ENCODE measurements around the gene MYLK2.

Gene MYLK2

DNA sequence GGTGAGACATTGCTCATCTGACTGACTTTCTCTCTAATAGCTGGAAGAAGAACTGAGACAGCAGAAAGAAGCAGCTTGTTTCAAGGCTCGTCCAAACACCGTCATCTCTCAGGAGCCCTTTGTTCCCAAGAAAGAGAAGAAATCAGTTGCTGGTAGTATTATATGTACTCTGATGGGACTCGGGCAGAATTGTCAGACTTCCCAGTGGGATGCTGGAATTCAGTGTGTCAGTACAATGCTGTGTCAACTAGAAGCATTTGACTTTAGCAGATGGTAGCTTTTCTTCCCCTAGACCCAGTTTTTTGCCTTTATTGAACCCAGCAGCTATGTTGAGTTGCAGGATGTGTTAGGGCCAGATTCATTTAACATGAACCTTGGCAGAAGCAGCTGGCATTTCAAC is 21.8 kb upstream of the MYLK2 start:
- Histone ChIP-seq H3K27ac (ENCODE audit: low read depth, low read length) (no peak overlapping the region), H3K9me3 (ENCODE audit: control insufficient read depth in 5 of 5, low read length in 5 of 5) (no peaks in the 10 kb centered on the region), H3K36me3 (ENCODE audit: control insufficient read depth in 5 of 5, insufficient read depth in 5 of 5, low read length in 5 of 5) (no peaks in the 10 kb centered on the region), H3K4me3 (ENCODE audit: low read depth in 1 of 5, low read length in 5 of 5) (no peak overlapping the region), H3K9ac (ENCODE audit: low read length in 5 of 5) (no peak overlapping the region), H3K4me1 (ENCODE audit: control insufficient read depth in 5 of 5, insufficient read depth in 5 of 5, low read length in 5 of 5) (no peaks in the 10 kb centered on the region), H3K27me3 (ENCODE audit: control insufficient read depth in 5 of 5, insufficient read depth in 4 of 5, low read length in 5 of 5) (no peaks in the 10 kb centered on the region)

DNA sequence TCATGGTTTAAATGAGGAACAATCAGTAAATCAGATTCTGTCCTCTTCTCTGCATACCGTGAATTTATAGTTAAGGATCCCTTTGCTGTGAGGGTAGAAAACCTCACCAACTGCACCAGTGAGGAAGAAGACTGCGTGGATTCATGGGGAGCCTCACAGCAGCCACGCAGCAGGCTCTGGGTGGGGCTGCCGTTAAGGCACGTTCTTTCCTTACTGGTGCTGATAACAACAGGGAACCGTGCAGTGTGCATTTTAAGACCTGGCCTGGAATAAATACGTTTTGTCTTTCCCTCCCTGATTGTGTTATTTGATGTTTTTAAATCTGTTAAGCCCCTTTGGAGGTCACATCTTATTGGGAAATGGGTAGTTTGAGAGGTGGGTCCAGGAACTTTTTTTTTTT is 17.6 kb upstream of the MYLK2 start:
- H3K4me1 ChIP-seq (ENCODE audit: control insufficient read depth in 5 of 5, insufficient read depth in 5 of 5, low read length in 5 of 5): peaks cover 0 to 3% (median 0%) of the 10 kb centered on the region in 5 donors
- H3K27me3 ChIP-seq (ENCODE audit: control insufficient read depth in 5 of 5, insufficient read depth in 4 of 5, low read length in 5 of 5): no peaks in the 10 kb centered on the region
- no peak overlapping the region for H3K9ac ChIP-seq (ENCODE audit: low read length in 5 of 5)
- H3K4me3 ChIP-seq (ENCODE audit: low read depth in 1 of 5, low read length in 5 of 5): no peak overlapping the region
- H3K9me3 ChIP-seq (ENCODE audit: control insufficient read depth in 5 of 5, low read length in 5 of 5): no peaks in the 10 kb centered on the region
- no peak overlapping the region for H3K27ac ChIP-seq (ENCODE audit: low read depth, low read length)
- no peaks in the 10 kb centered on the region for H3K36me3 ChIP-seq (ENCODE audit: control insufficient read depth in 5 of 5, insufficient read depth in 5 of 5, low read length in 5 of 5)

DNA sequence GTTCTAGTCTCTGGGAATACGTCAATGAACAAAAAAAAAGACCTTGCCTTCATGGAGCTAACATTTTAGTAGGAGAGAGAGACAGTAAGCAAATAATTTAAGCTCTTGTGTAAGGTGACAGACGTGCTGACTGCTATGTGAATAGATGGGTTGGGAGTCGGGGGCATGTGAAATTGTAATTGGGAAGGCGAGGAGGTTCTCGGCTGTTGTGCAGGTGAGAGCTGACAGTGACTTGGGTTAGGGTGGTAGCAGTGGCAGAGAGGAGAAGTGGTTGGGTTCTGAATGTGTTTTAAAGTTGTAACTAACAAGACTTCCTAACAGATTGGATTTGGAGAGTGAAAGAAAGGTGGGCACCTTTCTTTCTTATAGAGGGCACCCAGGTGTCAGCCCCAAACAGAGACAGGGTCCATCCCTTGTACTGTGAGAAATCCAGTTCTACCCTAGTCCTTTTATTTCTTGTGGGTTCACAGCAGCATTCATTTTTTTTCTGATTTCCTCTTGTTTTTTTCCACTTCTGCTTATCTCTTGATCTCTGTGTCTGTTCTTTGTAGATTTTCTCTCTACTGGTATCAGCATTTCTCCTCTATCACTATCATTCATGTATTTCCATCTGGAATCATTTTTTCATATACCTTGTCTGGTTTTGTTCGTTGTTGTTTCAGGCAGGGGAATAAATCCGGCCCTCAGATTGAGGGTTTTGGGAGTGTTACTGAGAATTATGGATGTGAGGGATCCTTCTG is 15.4 kb upstream of the MYLK2 start:
- Histone ChIP-seq H3K27me3 (ENCODE audit: control insufficient read depth in 5 of 5, insufficient read depth in 4 of 5, low read length in 5 of 5) (no peaks in the 10 kb centered on the region), H3K9ac (ENCODE audit: low read length in 5 of 5) (no peak overlapping the region), H3K9me3 (ENCODE audit: control insufficient read depth in 5 of 5, low read length in 5 of 5) (no peaks in the 10 kb centered on the region), H3K27ac (ENCODE audit: low read depth, low read length) (no peak overlapping the region), H3K4me1 (ENCODE audit: control insufficient read depth in 5 of 5, insufficient read depth in 5 of 5, low read length in 5 of 5) (peaks cover 0 to 9% (median 0%) of the 10 kb centered on the region in 5 donors), H3K36me3 (ENCODE audit: control insufficient read depth in 5 of 5, insufficient read depth in 5 of 5, low read length in 5 of 5) (no peaks in the 10 kb centered on the region), H3K4me3 (ENCODE audit: low read depth in 1 of 5, low read length in 5 of 5) (no peak overlapping the region)

DNA sequence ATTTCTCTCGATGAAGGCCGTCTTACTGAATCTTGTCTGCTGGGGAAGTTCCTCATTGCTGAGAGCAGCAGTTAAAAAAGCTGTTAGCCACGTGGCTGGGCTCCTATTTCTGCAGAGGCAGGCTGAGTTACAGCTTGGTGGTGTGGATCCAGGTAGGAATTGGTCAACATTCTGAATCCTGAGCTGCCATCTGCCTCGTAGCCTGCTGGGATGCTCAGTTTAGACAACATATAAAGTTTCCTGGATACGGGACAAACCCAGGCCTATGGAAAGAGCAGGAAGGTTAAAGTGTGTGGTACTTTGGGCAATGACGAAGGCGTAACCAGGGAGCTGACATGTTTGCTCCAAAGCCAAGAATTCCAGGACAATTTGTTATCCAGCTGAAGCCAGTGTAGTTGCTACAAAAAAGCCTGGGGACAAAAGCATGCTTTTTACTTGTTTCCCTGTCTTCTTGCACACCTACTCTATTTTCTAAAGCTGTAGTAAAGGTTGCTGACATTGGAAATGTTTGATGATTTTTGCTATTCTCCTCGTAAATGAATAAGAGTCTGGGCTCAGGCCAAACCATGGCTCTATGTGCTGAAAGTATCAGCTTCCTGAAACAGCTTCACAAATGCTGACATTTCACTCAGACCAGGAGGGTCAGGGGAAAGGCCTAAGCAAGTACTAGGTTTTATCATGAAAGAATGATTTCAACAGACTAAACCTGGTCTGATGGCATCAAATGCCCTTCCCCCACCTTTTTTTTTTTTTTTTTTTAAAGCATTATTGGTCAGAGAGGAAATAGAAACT is 12.4 kb upstream of the MYLK2 start:
- Histone ChIP-seq H3K9me3 (ENCODE audit: control insufficient read depth in 5 of 5, low read length in 5 of 5) (no peaks in the 10 kb centered on the region), H3K27ac (ENCODE audit: low read depth, low read length) (no peak overlapping the region), H3K27me3 (ENCODE audit: control insufficient read depth in 5 of 5, insufficient read depth in 4 of 5, low read length in 5 of 5) (peaks cover 0 to 3% (median 0%) of the 10 kb centered on the region in 5 donors), H3K4me1 (ENCODE audit: control insufficient read depth in 5 of 5, insufficient read depth in 5 of 5, low read length in 5 of 5) (peaks cover 0 to 9% (median 0%) of the 10 kb centered on the region in 5 donors), H3K36me3 (ENCODE audit: control insufficient read depth in 5 of 5, insufficient read depth in 5 of 5, low read length in 5 of 5) (no peaks in the 10 kb centered on the region), H3K9ac (ENCODE audit: low read length in 5 of 5) (no peak overlapping the region), H3K4me3 (ENCODE audit: low read depth in 1 of 5, low read length in 5 of 5) (no peak overlapping the region)

DNA sequence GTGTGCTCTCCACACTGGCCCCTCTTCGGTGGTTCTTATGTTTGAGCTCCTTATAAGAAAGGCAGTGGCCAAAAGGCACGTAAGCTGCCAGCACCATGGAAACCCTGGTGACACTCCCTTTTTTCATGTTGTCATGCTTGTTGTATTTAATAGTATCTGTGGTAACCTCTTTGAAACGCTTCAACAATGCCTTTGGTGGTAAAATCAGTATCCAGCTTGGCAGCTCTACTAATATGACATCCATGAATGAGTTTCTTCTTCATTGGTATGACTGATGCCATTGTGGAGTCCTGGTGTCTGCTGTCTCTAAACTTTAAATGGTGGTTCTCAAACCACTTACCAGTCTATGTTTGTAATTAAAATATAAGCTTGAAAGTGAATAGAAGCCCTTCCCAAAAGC is 10.7 kb upstream of the MYLK2 start:
- no peak overlapping the region for H3K27ac ChIP-seq (ENCODE audit: low read depth, low read length)
- peaks cover 0 to 3% (median 0%) of the 10 kb centered on the region in 5 donors for H3K27me3 ChIP-seq (ENCODE audit: control insufficient read depth in 5 of 5, insufficient read depth in 4 of 5, low read length in 5 of 5)
- no peak overlapping the region for H3K4me3 ChIP-seq (ENCODE audit: low read depth in 1 of 5, low read length in 5 of 5)
- peaks cover 0 to 9% (median 0%) of the 10 kb centered on the region in 5 donors for H3K4me1 ChIP-seq (ENCODE audit: control insufficient read depth in 5 of 5, insufficient read depth in 5 of 5, low read length in 5 of 5)
- no peaks in the 10 kb centered on the region for H3K9me3 ChIP-seq (ENCODE audit: control insufficient read depth in 5 of 5, low read length in 5 of 5)
- H3K9ac ChIP-seq (ENCODE audit: low read length in 5 of 5): no peak overlapping the region
- H3K36me3 ChIP-seq (ENCODE audit: control insufficient read depth in 5 of 5, insufficient read depth in 5 of 5, low read length in 5 of 5): no peaks in the 10 kb centered on the region

DNA sequence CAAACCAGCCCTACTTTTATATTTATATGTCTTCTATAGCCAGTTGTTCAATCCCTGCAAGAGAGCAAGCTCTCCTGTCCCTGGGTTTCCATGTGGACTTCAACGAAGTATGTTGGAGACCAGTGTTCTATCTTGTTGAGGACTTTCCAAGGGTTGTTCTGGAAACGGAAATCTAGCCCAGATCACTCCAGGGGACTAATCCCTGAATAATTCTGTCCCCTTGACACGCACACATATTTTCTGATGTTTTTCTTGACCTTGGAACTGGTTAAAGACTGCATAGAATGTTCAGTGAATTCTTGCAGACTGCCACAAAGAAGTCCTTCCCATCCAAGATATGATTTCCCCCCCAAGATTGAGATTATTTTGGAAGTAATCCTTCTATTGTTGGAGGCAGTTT is 9.5 kb upstream of the MYLK2 start:
- peaks cover 0 to 3% (median 0%) of the 10 kb centered on the region in 5 donors for H3K27me3 ChIP-seq (ENCODE audit: control insufficient read depth in 5 of 5, insufficient read depth in 4 of 5, low read length in 5 of 5)
- H3K36me3 ChIP-seq (ENCODE audit: control insufficient read depth in 5 of 5, insufficient read depth in 5 of 5, low read length in 5 of 5): no peaks in the 10 kb centered on the region
- no peak overlapping the region for H3K4me3 ChIP-seq (ENCODE audit: low read depth in 1 of 5, low read length in 5 of 5)
- H3K4me1 ChIP-seq (ENCODE audit: control insufficient read depth in 5 of 5, insufficient read depth in 5 of 5, low read length in 5 of 5): peaks cover 0 to 9% (median 4%) of the 10 kb centered on the region in 5 donors
- H3K9ac ChIP-seq (ENCODE audit: low read length in 5 of 5): no peak overlapping the region
- H3K9me3 ChIP-seq (ENCODE audit: control insufficient read depth in 5 of 5, low read length in 5 of 5): no peaks in the 10 kb centered on the region
- H3K27ac ChIP-seq (ENCODE audit: low read depth, low read length): no peak overlapping the region

DNA sequence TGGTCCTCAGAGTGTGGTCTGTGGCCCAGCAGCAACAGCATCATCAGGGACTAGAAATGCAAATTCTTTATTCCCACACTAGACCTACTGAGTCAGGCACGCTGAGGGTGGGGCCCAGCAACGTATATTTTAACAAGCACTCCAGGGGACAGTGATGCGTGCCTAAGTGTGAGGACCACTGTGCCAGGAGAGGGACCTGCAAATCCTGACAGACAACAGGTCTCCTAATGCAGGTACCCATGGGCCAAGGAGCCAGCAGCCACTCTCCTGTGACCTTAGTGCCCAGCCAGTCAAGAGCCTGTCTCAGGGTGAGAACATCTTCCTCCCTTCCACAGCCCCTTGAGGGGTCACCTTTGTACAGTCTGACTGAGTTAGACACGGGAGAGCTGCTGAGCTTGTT is 8.0 kb upstream of the MYLK2 start:
- Histone ChIP-seq H3K36me3 (ENCODE audit: control insufficient read depth in 5 of 5, insufficient read depth in 5 of 5, low read length in 5 of 5) (no peaks in the 10 kb centered on the region), H3K9ac (ENCODE audit: low read length in 5 of 5) (no peak overlapping the region), H3K27ac (ENCODE audit: low read depth, low read length) (no peak overlapping the region), H3K4me3 (ENCODE audit: low read depth in 1 of 5, low read length in 5 of 5) (no peak overlapping the region), H3K27me3 (ENCODE audit: control insufficient read depth in 5 of 5, insufficient read depth in 4 of 5, low read length in 5 of 5) (peaks cover 0 to 3% (median 0%) of the 10 kb centered on the region in 5 donors), H3K9me3 (ENCODE audit: control insufficient read depth in 5 of 5, low read length in 5 of 5) (no peaks in the 10 kb centered on the region), H3K4me1 (ENCODE audit: control insufficient read depth in 5 of 5, insufficient read depth in 5 of 5, low read length in 5 of 5) (peaks cover 8 to 22% (median 18%) of the 10 kb centered on the region in 5 donors)

DNA sequence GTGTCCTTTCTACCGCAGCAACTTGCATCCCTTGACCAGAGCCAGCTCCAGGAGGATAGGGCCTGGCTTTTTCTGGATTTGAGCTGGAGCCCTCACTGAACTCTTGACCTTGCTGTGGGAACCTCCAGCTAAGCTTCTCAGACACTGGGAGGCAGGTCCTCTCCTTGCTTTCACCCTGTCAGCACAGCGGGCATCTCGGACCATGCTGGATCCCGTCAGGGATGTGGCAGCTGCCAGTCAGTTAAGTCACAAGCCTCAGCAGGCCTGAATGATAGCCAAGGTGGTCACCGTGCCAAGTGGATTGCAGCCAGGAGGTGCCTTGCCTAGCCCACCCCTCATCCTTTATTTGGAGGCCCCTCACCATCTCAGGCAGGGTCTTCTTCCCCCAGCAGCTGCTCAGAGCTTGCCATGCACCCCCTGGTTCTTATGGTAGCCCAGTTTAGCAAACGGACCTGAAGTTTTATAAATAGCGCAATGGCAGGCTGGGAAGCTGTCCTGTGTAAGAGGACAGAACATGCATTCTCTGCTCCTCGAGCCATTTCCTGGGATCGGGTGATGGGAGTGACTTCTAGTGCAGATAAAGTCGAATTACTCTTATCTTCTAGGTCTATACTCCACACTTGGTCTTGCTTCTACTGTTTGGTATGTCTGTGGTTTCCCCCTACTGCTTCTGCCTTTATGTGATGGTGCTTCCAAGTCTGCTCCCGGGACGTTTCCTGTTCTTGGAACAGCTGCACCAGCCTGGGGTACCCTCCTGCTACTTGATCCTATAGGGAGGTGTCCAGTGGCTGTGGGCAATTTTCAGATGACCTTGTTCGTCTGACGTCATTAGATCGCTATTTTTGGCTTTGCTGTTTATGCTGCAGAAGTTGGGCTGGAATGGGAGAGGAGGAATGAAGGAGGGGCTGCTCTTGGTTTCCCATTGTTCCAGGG is 7.1 kb upstream of the MYLK2 start:
- Histone ChIP-seq H3K4me1 (ENCODE audit: control insufficient read depth in 5 of 5, insufficient read depth in 5 of 5, low read length in 5 of 5) (peaks cover 8 to 19% (median 16%) of the 10 kb centered on the region in 5 donors), H3K9ac (ENCODE audit: low read length in 5 of 5) (no peak overlapping the region), H3K9me3 (ENCODE audit: control insufficient read depth in 5 of 5, low read length in 5 of 5) (no peaks in the 10 kb centered on the region), H3K27ac (ENCODE audit: low read depth, low read length) (no peak overlapping the region), H3K36me3 (ENCODE audit: control insufficient read depth in 5 of 5, insufficient read depth in 5 of 5, low read length in 5 of 5) (no peaks in the 10 kb centered on the region), H3K4me3 (ENCODE audit: low read depth in 1 of 5, low read length in 5 of 5) (no peak overlapping the region), H3K27me3 (ENCODE audit: control insufficient read depth in 5 of 5, insufficient read depth in 4 of 5, low read length in 5 of 5) (peaks cover 0 to 3% (median 0%) of the 10 kb centered on the region in 5 donors)

DNA sequence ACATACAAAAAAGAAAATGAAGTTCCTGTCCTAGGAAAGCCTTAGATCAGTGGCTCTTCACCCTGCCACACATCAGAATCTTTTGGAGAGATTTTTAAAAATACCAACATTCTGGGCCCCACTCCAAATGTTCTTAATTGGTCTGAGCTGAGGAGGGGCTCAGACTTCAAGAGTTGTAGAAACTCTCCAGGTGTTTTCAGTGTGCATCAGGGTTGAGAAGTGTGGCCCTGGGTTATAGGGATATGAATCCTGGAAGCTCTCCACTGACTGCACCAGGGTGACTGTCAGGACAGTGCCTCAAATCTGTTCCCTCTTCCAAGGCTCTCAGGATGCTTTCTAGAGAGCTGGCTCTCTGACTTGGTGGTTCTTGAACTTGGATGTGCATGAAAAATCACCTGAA is 5.5 kb upstream of the MYLK2 start:
- H3K9me3 ChIP-seq (ENCODE audit: control insufficient read depth in 5 of 5, low read length in 5 of 5): no peaks in the 10 kb centered on the region
- H3K27me3 ChIP-seq (ENCODE audit: control insufficient read depth in 5 of 5, insufficient read depth in 4 of 5, low read length in 5 of 5): peaks cover 0 to 3% (median 0%) of the 10 kb centered on the region in 5 donors
- no peak overlapping the region for H3K9ac ChIP-seq (ENCODE audit: low read length in 5 of 5)
- peaks cover 8 to 19% (median 16%) of the 10 kb centered on the region in 5 donors for H3K4me1 ChIP-seq (ENCODE audit: control insufficient read depth in 5 of 5, insufficient read depth in 5 of 5, low read length in 5 of 5)
- H3K36me3 ChIP-seq (ENCODE audit: control insufficient read depth in 5 of 5, insufficient read depth in 5 of 5, low read length in 5 of 5): no peaks in the 10 kb centered on the region
- H3K4me3 ChIP-seq (ENCODE audit: low read depth in 1 of 5, low read length in 5 of 5): no peak overlapping the region
- H3K27ac ChIP-seq (ENCODE audit: low read depth, low read length): no peak overlapping the region
